HL-60 (cell line): Measurements from ENCODE around the gene LARP1B.
A peak's percentile ranks its signal among the peaks of the same experiment; 100 is the strongest.
"Not testable (repeated sequence)": the region's sequence is repeated elsewhere in the genome, so short reads cannot be mapped to it uniquely, and the experiment has no call there.

Experiments used
- DNase-seq, 2 experiments: peaks; one replicate each; pipeline ENCODE4 v3.0.0-alpha.2; 2010 to 2020; ENCODE audit warnings: low read depth in 1 of 2, low spot score in 1 of 2
- H3K27ac ChIP-seq: fragments of 250-450 bp; sonication (Bioruptor Pico); replicated peaks from 2 replicates; pipeline ENCODE4 v1.5.1; 2020; ENCODE audit warnings: mild to moderate bottlenecking, moderate library complexity
- H3K27me3 ChIP-seq: fragments of 250-450 bp; sonication (Bioruptor Pico); 2 replicates; pipeline ENCODE4 v1.5.1; 2021; ENCODE audit warnings: mild to moderate bottlenecking, moderate library complexity; ENCODE audit not compliant: insufficient read depth, poor library complexity, severe bottlenecking
- H3K4me3 ChIP-seq: replicated peaks from 2 replicates; pipeline ENCODE4 v1.5.1; 2011; ENCODE audit warnings: mild to moderate bottlenecking, control low read depth, low read length; ENCODE audit not compliant: insufficient read depth
- GABPA ChIP-seq: IDR thresholded peaks from 2 replicates; pipeline ENCODE4 v1.6.1; 2012; ENCODE audit warnings: low read depth
- POLR2AphosphoS5 ChIP-seq: IDR thresholded peaks from 2 replicates; pipeline ENCODE4 v1.6.1; 2012; ENCODE audit warnings: low read depth
- SPI1 ChIP-seq: IDR thresholded peaks from 2 replicates; pipeline ENCODE4 v1.6.1; 2012; ENCODE audit warnings: low read depth, mild to moderate bottlenecking, borderline replicate concordance
- TF ChIP-seq, protein P1 (sequence below): IDR thresholded peaks from 2 replicates; pipeline ENCODE4 v1.6.1; 2012; ENCODE audit warnings: low read depth; ENCODE audit not compliant: insufficient replicate concordance
- TF ChIP-seq, protein P2 (sequence below): IDR thresholded peaks from one replicate; pipeline ENCODE4 v1.5.1; 2011; ENCODE audit warnings: low read length, control low read depth, inconsistent platforms; ENCODE audit not compliant: insufficient read depth

LARP1B gene

DNA sequence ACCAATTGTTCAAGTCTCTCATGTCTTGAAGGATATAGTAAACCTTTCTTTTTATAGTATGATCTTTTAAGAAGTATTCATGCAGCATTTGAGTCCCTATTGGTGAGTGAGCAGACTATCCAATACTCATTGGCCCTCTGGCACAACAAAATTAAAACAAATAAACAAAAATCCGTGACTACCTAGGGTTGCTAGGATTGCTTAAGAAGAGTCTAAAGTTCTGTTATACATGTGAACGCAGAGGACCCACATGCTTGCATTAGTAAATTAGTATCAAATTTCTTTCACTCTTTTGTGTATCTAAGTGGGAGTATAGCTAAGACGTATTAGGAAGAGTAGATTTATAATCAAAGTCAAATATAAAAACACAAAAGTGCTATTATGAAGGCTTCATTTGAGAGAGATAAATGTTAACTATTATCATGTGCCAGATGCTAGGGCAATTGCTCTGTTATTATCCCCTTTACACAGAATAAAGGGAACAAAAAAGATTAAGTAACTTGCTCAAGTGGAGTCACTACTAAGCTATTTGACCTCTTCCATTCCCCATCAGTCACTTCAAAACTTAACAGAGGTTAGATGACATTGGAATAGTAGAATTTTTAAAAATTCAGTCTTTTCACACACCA is 29.2 kb upstream of the LARP1B start:
- DNase-seq, result no peak
- TF ChIP-seq, protein P1, sequence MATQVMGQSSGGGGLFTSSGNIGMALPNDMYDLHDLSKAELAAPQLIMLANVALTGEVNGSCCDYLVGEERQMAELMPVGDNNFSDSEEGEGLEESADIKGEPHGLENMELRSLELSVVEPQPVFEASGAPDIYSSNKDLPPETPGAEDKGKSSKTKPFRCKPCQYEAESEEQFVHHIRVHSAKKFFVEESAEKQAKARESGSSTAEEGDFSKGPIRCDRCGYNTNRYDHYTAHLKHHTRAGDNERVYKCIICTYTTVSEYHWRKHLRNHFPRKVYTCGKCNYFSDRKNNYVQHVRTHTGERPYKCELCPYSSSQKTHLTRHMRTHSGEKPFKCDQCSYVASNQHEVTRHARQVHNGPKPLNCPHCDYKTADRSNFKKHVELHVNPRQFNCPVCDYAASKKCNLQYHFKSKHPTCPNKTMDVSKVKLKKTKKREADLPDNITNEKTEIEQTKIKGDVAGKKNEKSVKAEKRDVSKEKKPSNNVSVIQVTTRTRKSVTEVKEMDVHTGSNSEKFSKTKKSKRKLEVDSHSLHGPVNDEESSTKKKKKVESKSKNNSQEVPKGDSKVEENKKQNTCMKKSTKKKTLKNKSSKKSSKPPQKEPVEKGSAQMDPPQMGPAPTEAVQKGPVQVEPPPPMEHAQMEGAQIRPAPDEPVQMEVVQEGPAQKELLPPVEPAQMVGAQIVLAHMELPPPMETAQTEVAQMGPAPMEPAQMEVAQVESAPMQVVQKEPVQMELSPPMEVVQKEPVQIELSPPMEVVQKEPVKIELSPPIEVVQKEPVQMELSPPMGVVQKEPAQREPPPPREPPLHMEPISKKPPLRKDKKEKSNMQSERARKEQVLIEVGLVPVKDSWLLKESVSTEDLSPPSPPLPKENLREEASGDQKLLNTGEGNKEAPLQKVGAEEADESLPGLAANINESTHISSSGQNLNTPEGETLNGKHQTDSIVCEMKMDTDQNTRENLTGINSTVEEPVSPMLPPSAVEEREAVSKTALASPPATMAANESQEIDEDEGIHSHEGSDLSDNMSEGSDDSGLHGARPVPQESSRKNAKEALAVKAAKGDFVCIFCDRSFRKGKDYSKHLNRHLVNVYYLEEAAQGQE, result no peak
- TF ChIP-seq GABPA (no peak), POLR2AphosphoS5 (no peak), SPI1 (no peak)
- TF ChIP-seq, protein P2, sequence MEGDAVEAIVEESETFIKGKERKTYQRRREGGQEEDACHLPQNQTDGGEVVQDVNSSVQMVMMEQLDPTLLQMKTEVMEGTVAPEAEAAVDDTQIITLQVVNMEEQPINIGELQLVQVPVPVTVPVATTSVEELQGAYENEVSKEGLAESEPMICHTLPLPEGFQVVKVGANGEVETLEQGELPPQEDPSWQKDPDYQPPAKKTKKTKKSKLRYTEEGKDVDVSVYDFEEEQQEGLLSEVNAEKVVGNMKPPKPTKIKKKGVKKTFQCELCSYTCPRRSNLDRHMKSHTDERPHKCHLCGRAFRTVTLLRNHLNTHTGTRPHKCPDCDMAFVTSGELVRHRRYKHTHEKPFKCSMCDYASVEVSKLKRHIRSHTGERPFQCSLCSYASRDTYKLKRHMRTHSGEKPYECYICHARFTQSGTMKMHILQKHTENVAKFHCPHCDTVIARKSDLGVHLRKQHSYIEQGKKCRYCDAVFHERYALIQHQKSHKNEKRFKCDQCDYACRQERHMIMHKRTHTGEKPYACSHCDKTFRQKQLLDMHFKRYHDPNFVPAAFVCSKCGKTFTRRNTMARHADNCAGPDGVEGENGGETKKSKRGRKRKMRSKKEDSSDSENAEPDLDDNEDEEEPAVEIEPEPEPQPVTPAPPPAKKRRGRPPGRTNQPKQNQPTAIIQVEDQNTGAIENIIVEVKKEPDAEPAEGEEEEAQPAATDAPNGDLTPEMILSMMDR, result no peak
- no peaks in the 10 kb centered on the region for H3K27me3 ChIP-seq
- no peak overlapping the region for H3K4me3 ChIP-seq
- no peak overlapping the region for H3K27ac ChIP-seq

DNA sequence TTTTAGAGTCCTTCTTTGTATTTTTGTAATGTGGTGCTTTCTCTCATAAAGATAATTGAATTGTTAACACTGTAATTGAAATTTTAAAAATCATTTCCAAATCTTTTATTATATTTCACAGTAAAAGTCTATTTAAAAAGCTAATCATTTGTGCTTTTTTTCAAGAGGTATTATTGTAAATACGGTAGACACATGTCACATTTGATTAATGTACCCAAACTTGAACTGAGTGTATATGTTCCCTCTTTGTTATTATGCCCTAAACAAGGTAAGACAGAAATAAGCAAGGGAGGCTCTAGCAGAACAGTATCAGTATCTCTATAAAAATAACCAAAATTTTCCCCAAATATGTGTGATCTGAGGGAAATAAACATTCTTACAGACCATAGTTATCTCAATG is 21.5 kb upstream of the LARP1B start:
- DNase-seq, result no peak
- Histone ChIP-seq H3K4me3 (no peak overlapping the region), H3K27me3 (no peaks in the 10 kb centered on the region), H3K27ac (no peak overlapping the region)
- TF ChIP-seq GABPA (no peak), POLR2AphosphoS5 (no peak), SPI1 (no peak)
- TF ChIP-seq, protein P2, result no peak
- TF ChIP-seq, protein P1, result no peak

DNA sequence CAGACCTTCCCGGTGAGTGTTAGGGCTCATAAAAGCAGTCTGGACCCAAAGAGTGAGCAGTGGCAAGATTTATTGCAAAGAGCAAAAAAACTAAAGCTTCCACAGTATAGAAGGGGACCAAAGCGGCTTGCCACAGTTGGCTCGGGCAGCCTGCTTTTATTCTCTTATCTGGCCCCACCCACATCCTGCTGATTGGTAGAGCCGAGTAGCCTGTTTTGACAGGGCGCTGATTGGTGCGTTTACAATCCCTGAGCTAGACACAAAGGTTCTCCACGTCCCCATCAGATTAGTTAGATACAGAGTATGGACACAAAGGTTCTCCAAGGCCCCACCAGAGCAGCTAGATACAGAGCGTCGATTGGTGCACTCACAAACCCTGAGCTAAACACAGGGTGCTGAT is 14.1 kb upstream of the LARP1B start:
- H3K27me3 ChIP-seq, H3K27ac ChIP-seq, H3K4me3 ChIP-seq, DNase-seq: not testable (repeated sequence)

DNA sequence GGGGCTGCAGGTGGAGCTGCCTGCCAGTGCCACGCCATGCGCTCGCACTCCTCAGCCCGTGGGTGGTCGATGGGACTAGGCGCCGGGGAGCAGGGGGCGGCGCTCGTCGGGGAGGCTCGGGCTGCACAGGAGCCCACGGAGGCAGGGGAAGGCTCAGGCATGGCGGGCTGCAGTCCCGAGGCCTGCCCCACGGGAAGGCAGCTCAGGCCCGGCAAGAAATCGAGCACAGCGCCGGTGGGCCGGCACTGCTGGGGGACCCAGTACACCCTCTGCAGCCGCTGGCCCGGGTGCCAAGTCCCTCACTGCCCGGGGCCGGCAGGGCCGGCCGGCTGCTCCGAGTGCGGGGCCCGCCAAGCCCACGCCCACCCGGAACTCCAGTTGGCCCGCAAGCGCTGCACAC is 13.6 kb upstream of the LARP1B start:
- DNase-seq, H3K27me3 ChIP-seq, H3K4me3 ChIP-seq, H3K27ac ChIP-seq: not testable (repeated sequence)

DNA sequence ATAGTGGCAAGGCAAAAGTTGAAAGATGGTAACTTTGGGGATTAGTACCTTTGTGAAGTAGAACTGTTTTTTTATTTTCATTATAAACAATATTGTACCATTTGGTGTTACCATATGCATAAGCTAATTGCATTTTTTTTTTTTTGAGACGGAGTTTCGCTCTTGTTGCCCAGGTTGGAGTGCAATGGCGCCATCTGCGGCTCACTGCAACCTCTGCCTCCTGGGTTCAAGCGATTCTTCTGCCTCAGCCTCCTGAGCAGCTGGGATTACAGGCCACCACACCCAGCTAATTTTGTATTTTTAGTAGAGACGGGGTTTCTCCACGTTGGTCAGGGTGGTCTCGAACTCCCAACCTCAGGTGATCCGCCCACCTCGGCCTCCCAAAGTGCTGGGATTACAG is 9.9 kb upstream of the LARP1B start:
- not testable (repeated sequence) for H3K27me3 ChIP-seq, H3K4me3 ChIP-seq, H3K27ac ChIP-seq
- DNase-seq, result peak in 1 of 2 experiments; percentile 22

DNA sequence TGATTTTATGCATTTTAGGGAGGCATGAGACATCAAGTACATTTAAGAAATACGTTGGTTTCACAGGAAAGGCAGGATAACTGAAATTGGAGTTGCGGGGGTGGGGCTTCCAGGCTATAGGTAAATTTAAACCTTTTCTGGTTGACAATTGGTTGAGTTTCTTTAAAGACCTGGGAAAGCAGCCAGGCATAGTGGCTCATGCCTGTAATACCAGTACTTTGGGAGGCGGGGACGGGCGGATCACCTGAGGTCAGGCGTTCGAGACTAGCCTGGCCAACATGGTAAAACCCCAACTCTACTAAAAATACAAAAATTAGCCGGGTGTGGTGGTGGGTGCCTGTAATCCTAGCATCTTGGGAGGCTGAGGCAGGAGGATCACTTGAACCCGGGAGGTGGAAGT is 6.2 kb upstream of the LARP1B start:
- not testable (repeated sequence) for H3K4me3 ChIP-seq, H3K27ac ChIP-seq, H3K27me3 ChIP-seq, DNase-seq

DNA sequence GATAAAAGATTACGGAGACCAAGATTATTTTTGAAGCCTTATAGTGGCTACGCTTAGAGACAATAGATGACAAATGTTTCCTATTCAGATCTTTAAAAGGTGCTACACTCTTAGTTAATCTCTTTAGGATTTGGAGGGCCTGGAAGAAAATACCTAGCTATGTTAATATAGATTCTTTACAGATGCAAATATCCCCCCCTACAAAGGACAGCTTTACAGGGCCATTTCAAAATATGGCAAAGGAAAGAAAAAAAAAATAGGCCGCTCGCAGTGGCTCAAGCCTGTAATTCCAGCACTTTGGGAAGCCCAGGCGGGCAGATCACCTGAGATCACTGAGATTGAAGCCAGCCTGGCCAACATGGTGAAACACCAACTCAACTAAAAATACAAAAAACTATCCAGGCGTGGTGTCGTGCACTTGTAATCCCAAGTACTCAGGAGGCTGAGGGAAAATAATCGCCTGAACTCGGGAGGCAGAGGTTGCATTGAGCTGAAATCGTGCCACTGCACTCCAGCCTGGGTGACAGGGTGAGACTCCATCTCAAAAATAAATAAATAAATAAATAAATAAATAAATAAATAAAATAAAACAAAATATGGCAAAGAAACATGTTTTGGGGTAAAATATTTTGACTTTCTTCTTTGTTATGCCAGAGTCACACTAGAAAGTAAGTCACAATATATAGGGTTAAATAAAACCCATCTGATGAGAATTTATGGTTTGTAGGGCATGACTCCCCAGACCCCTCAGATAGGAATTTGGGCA is 5.5 kb upstream of the LARP1B start:
- not testable (repeated sequence) for H3K27me3 ChIP-seq, DNase-seq, H3K27ac ChIP-seq, H3K4me3 ChIP-seq
